Caco-2 (cell line): ENCODE results near the gene OR1I1. TPM values are rescaled to one million over a fixed set of nuclear protein-coding genes. Genes with fewer than 3 reads are reported as not detected.
"Not testable (repeated sequence)": the region's sequence is repeated elsewhere in the genome, so short reads cannot be mapped to it uniquely, and the experiment has no call there.

Experiments used
- BruUV-seq: library from RNA; stranded (reverse); fragments of 400-500 nt; replicated peaks from 2 replicates; lab custom pipeline; 2021; lab: Mats Ljungman, UMichigan
- CTCF ChIA-PET: fragments of 300-600 bp; sonication (Branson Sonifier 250); formaldehyde crosslinking; loops from one replicate; lab custom pipeline; 2022; ENCODE audit warnings: antibody characterized with exemption; lab: Charles Lee
- POLR2A ChIA-PET: fragments of 300-600 bp; sonication (Branson Sonifier 250); formaldehyde crosslinking; loops from one replicate; lab custom pipeline; 2022; ENCODE audit warnings: antibody characterized with exemption; lab: Charles Lee
- DNase-seq, 2 experiments: peaks; one replicate each; pipeline versions ENCODE4 v3.0.0 to v3.0.0-alpha.2; 2020 to 2022
- H3K27me3 ChIP-seq: replicated peaks from 2 replicates; pipeline ENCODE4 v1.6.0; 2011; ENCODE audit warnings: low read length; ENCODE audit not compliant: control insufficient read depth, insufficient read depth
- H3K36me3 ChIP-seq: 2 replicates; pipeline ENCODE4 v1.5.1; 2011; ENCODE audit warnings: low read length; ENCODE audit not compliant: control insufficient read depth, insufficient read depth
- H3K4me1 ChIP-seq: fragments of 250-450 bp; sonication (Bioruptor Pico); 2 replicates; pipeline ENCODE4 v1.5.1; 2020; ENCODE audit warnings: mild to moderate bottlenecking
- H3K4me3 ChIP-seq: 2 replicates; pipeline ENCODE4 v1.5.1; 2011; ENCODE audit warnings: low read depth, mild to moderate bottlenecking, control low read depth, low read length
- H3K9me3 ChIP-seq: fragments of 250-450 bp; sonication (Bioruptor Pico); 2 replicates; pipeline ENCODE4 v1.5.1; 2020; ENCODE audit warnings: mild to moderate bottlenecking, moderate library complexity
- H3K27ac Mint-ChIP-seq: one replicate; pipeline ENCODE4 v1.8.0; 2022; ENCODE audit warnings: mixed read lengths; ENCODE audit not compliant: unreplicated experiment
- H3K27me3 Mint-ChIP-seq: one replicate; pipeline ENCODE4 v1.8.0; 2022; ENCODE audit warnings: mixed read lengths; ENCODE audit not compliant: insufficient read depth, unreplicated experiment
- H3K36me3 Mint-ChIP-seq: one replicate; pipeline ENCODE4 v1.8.0; 2022; ENCODE audit warnings: mild to moderate bottlenecking, mixed read lengths; ENCODE audit not compliant: insufficient read depth, unreplicated experiment
- H3K4me1 Mint-ChIP-seq: one replicate; pipeline ENCODE4 v1.8.0; 2022; ENCODE audit warnings: low read depth, mixed read lengths; ENCODE audit not compliant: unreplicated experiment
- H3K4me3 Mint-ChIP-seq: one replicate; pipeline ENCODE4 v1.8.0; 2022; ENCODE audit warnings: mild to moderate bottlenecking, moderate library complexity, mixed read lengths; ENCODE audit not compliant: unreplicated experiment
- H3K9me3 Mint-ChIP-seq: one replicate; pipeline ENCODE4 v1.8.0; 2022; ENCODE audit warnings: mixed read lengths; ENCODE audit not compliant: unreplicated experiment
- CTCF ChIP-seq, 2 experiments: fragments of 200-600 bp in 1 of 2; IDR thresholded peaks; 1 replicate in 1 of 2; 2 replicates in 1 of 2; pipeline versions ENCODE4 v1.5.1 to v1.8.0; 2011 to 2022; ENCODE audit warnings: antibody characterized with exemption in 1 of 2, control low read depth in 1 of 2, inconsistent platforms in 1 of 2, low read depth in 1 of 2, low read length in 1 of 2, mild to moderate bottlenecking in 1 of 2, moderate library complexity in 1 of 2; ENCODE audit not compliant: insufficient read depth in 1 of 2, severe bottlenecking in 1 of 2, unreplicated experiment in 1 of 2
- intact Hi-C: fragments of 100-400 bp; cut with micrococcal nuclease; formaldehyde crosslinking; loops from one replicate; pipeline ENCODE4 v1.10.0; 2022; ENCODE audit not compliant: unreplicated experiment
- total RNA-seq: library from RNA; stranded (reverse); gene quantifications from 2 replicates; pipeline ENCODE4 v1.2.3, GENCODE V29; 2022

The OR1I1 gene
- total RNA-seq, 1 experiment from 2014 or later, result not detected

GRCh38 chr19:15072930-15073647 is 8.9 kb upstream of the OR1I1 start:
- H3K36me3 ChIP-seq, result no peaks in the 10 kb centered on the region
- DNase-seq, result peak; percentile 80 to 91
- no peak overlapping the region for H3K4me3 ChIP-seq
- H3K36me3 Mint-ChIP-seq, result no peaks in the 10 kb centered on the region
- no peaks in the 10 kb centered on the region for H3K9me3 ChIP-seq
- ChIA-PET POLR2A (no interaction called here), CTCF (interaction anchor here (0.6 to 1.2 kb wide), 2 partner anchors 19 to 306 kb away, joined by 3 to 10 read pairs; partner anchors contain the start of gene AKAP8)
- H3K4me3 Mint-ChIP-seq, result peak overlapping the region; percentile 64
- TF ChIP-seq CTCF (IDR thresholded peaks at IDR 0.05; ENCODE audit: insufficient read depth in 1 of 2, low read depth in 1 of 2, low read length in 1 of 2, severe bottlenecking in 1 of 2, unreplicated experiment in 1 of 2), result peak; percentile 34 to 35
- H3K4me1 Mint-ChIP-seq, result peaks cover 13% of the 10 kb centered on the region
- no TSS peak for BruUV-seq
- H3K27me3 ChIP-seq, result no peaks in the 10 kb centered on the region
- H3K27ac Mint-ChIP-seq, result peak overlapping the region; percentile 83
- H3K4me1 ChIP-seq, result peaks cover 19% of the 10 kb centered on the region
- H3K27me3 Mint-ChIP-seq, result no peaks in the 10 kb centered on the region
- no peaks in the 10 kb centered on the region for H3K9me3 Mint-ChIP-seq
- intact Hi-C loops, result no loop called here

GRCh38 chr19:15074371-15074770 is 7.6 kb upstream of the OR1I1 start:
- Mint-ChIP-seq H3K36me3 (no peaks in the 10 kb centered on the region), H3K27me3 (no peaks in the 10 kb centered on the region), H3K4me3 (no peak overlapping the region), H3K27ac (peak overlapping the region; percentile 83), H3K4me1 (peaks cover 13% of the 10 kb centered on the region), H3K9me3 (no peaks in the 10 kb centered on the region)
- no peaks in the 10 kb centered on the region for H3K9me3 ChIP-seq
- POLR2A ChIA-PET, result no interaction called here
- no peaks in the 10 kb centered on the region for H3K27me3 ChIP-seq
- H3K4me3 ChIP-seq, result no peak overlapping the region
- peaks cover 19% of the 10 kb centered on the region for H3K4me1 ChIP-seq
- no TSS peak for BruUV-seq
- no peak for DNase-seq
- TF ChIP-seq CTCF (IDR thresholded peaks at IDR 0.05; ENCODE audit: insufficient read depth in 1 of 2, low read depth in 1 of 2, low read length in 1 of 2, severe bottlenecking in 1 of 2, unreplicated experiment in 1 of 2), result no peak
- CTCF ChIA-PET, result no interaction called here
- intact Hi-C loops, result no loop called here
- no peaks in the 10 kb centered on the region for H3K36me3 ChIP-seq

GRCh38 chr19:15075806-15076205 is 6.2 kb upstream of the OR1I1 start:
- Mint-ChIP-seq H3K27ac (no peak overlapping the region), H3K4me3 (no peak overlapping the region), H3K9me3 (no peaks in the 10 kb centered on the region), H3K36me3 (no peaks in the 10 kb centered on the region), H3K4me1 (peaks cover 13% of the 10 kb centered on the region), H3K27me3 (no peaks in the 10 kb centered on the region)
- intact Hi-C loops, result no loop called here
- no peaks in the 10 kb centered on the region for H3K9me3 ChIP-seq
- no peak for DNase-seq
- POLR2A ChIA-PET, result no interaction called here
- no TSS peak for BruUV-seq
- H3K36me3 ChIP-seq, result no peaks in the 10 kb centered on the region
- TF ChIP-seq CTCF (IDR thresholded peaks at IDR 0.05; ENCODE audit: insufficient read depth in 1 of 2, low read depth in 1 of 2, low read length in 1 of 2, severe bottlenecking in 1 of 2, unreplicated experiment in 1 of 2), result no peak
- CTCF ChIA-PET, result no interaction called here
- H3K4me3 ChIP-seq, result no peak overlapping the region
- no peaks in the 10 kb centered on the region for H3K27me3 ChIP-seq
- peaks cover 19% of the 10 kb centered on the region for H3K4me1 ChIP-seq

- CTCF ChIA-PET, H3K27me3 ChIP-seq, H3K4me3 Mint-ChIP-seq, H3K36me3 ChIP-seq, BruUV-seq, H3K4me3 ChIP-seq, POLR2A ChIA-PET, H3K9me3 ChIP-seq, H3K4me1 ChIP-seq, intact Hi-C loops, H3K9me3 Mint-ChIP-seq, H3K27me3 Mint-ChIP-seq, H3K36me3 Mint-ChIP-seq, H3K4me1 Mint-ChIP-seq, H3K27ac Mint-ChIP-seq: not testable (repeated sequence)
- peak in 1 of 2 experiments; percentile 35 for DNase-seq
These were observed 2.0 kb upstream of the OR1I1 start for GRCh38 chr19:15080002-15080401.
